HG03175 (cell line): ENCODE results near the gene ZNF578.
"Not testable (repeated sequence)": the region's sequence is repeated elsewhere in the genome, so short reads cannot be mapped to it uniquely, and the experiment has no call there.

Experiments used
- ATAC-seq: cut with Tn5 transposase; IDR thresholded peaks from one replicate; pipeline ENCODE4 v1.9.1; 2021; ENCODE audit warnings: mild to moderate bottlenecking, moderate library complexity; ENCODE audit not compliant: unreplicated experiment

Gene ZNF578

GRCh38 chr19:52557231-52557995 is 104.1 kb downstream of the ZNF578 start:
- ATAC-seq, result no peak

GRCh38 chr19:52558732-52559445 is 105.5 kb downstream of the ZNF578 start:
- ATAC-seq, result not testable (repeated sequence)

DNA sequence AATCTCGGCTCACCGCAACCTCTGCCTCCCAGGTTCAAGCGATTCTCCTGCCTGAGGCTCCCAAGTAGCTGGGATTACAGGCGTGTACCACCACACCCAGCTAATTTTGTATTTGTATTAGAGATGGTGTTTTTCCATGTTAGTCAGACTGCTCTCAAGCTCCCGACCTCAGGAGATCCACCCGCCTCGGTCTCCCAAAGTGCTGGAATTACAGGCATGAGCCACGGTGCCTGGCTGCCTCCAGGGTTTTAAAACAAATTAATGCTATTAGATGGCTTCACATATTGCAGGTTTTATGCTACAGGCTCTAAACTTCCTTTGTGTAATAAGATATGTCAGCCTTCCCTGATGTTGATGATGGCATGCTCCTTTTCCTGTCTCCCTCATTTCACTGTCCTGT is 108.3 kb downstream of the ZNF578 start:
- not testable (repeated sequence) for ATAC-seq
